Psoas muscle (tissue), 8 donors: ENCODE measurements around the gene TLR10. TPM values are rescaled to one million over a fixed set of nuclear protein-coding genes. Genes with fewer than 3 reads are reported as not detected.

Experiments used
- ATAC-seq, 4 donors: fragments of 200-7000 bp; cut with Tn5 transposase; one replicate each; pipeline ENCODE4 v1.9.1; 2020; ENCODE audit warnings: moderate library complexity in 3 of 4, mild to moderate bottlenecking in 2 of 4
- DNase-seq, 2 donors: peaks; one replicate each; pipeline ENCODE4 v3.0.0-alpha.2; 2020
- H3K27ac ChIP-seq: fragments of 200-600 bp; one replicate; pipeline ENCODE4 v1.8.0; 2022
- H3K27me3 ChIP-seq, 3 donors: fragments of 200-600 bp in 1 of 3; one replicate each; pipeline versions ENCODE4 v1.6.1 to v1.8.0; 2013 to 2022; ENCODE audit warnings: low read length in 2 of 3, mild to moderate bottlenecking in 2 of 3, moderate library complexity in 1 of 3; ENCODE audit not compliant: insufficient read depth in 3 of 3
- H3K36me3 ChIP-seq, 2 donors: fragments of 200-600 bp in 1 of 2; one replicate each; pipeline versions ENCODE4 v1.6.1 to v1.8.0; 2013 to 2022; ENCODE audit warnings: low read depth in 1 of 2, mild to moderate bottlenecking in 1 of 2, moderate library complexity in 1 of 2; ENCODE audit not compliant: insufficient read depth in 1 of 2
- H3K4me1 ChIP-seq: fragments of 200-600 bp; one replicate; pipeline ENCODE4 v1.8.0; 2022
- H3K4me3 ChIP-seq: fragments of 200-600 bp; one replicate; pipeline ENCODE4 v1.8.0; 2022; ENCODE audit warnings: mild to moderate bottlenecking
- H3K9me3 ChIP-seq: fragments of 200-600 bp; one replicate; pipeline ENCODE4 v1.8.0; 2022
- WGBS, 3 donors: extraction: QIAGEN DNeasy Blood & Tissue Kit; methylation state at CpG; one replicate each; pipeline versions ENCODE4 v1.1.6 to v1.1.7; 2013; 5-methylcytosine and 5-hydroxymethylcytosine counted together
- intact Hi-C, 2 donors: fragments of 100-400 bp; cut with DNase I; formaldehyde crosslinking; loops; one replicate each; pipeline versions ENCODE4 v1.11.0 to v1.14.2; 2022
- polyA plus RNA-seq, 3 donors: library from polyadenylated mRNA; stranded (reverse); fragments of 200-250 nt; gene quantifications; one replicate each; pipeline ENCODE4 v1.2.3, GENCODE V29; 2013
- total RNA-seq, 4 donors: library from RNA; stranded (reverse); fragmentation: NEBNext Ultra II Directional in 2 of 4; extraction: Animal tissue kit (Norgen Biotek cat#: 25700) in 2 of 4; gene quantifications; one replicate each; pipeline versions ENCODE4 v1.2.1 to v1.2.4, GENCODE V29; 2021 to 2023
- TF ChIP-seq, protein P1 (sequence below): fragments of 200-600 bp; IDR thresholded peaks from one replicate; pipeline ENCODE4 v1.8.0; 2022; ENCODE audit warnings: antibody characterized with exemption
- donor health status: healthy with polysubstance abuse.
- donor health status: DM: no; HTN: no; CAD: no; lungs with moderate emphysema.
- donor health status: Bipolar disorder and iron deficiency.
- donor health status: healthy.
- donor health status: DM: yes; HTN: yes; CAD: no.
- donor health status: DM: no; HTN: no; CAD: no.
- donor health status: DM: no; HTN: no; CAD: no.
- donor health status: DM: yes; HTN: yes; CAD: no.

The TLR10 gene
- total and polyA plus RNA-seq, 7 donors = 0.01 to 0.17 (median 0.11) TPM; not detected in 2

DNA sequence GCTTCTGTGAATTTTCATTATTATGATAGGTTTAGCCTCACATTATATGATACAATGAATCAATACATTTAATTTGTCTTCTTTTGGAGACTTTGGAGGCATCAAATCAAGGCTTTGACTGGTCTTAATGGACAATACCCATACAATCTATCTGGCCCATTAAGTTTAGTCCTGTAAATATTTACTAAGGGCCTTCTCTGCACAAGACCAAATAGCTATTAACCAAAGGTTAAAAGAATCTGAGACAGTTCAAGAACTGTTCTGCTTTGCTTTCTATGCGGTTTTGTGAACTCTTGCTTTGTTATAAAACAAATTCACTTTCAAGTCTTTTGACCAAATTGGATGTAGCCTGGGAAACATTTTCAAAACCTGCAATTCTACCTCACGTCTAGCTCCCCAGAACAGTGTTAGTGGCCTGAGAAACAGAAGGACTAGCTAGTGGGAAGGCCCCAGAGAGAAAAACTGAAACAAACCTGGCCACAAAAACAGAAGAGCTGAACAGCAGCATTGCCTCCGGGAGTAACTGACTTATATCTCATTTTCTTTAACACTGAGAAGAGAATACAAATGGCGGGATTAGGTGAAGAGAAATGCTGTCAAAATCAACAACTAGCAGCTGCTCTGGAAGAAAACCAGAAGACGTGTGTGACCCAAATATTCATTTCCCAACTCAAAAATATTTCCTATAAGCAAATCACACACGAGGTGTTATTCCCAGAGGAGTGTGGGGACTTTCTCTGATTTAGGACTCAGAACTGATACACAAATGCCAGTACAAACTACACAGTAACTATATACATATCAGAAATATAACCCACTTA, 21.3 kb upstream of the TLR10 start:
- peak overlapping the region; percentile 52 for H3K4me3 ChIP-seq
- intact Hi-C loops = no loop called here

DNA sequence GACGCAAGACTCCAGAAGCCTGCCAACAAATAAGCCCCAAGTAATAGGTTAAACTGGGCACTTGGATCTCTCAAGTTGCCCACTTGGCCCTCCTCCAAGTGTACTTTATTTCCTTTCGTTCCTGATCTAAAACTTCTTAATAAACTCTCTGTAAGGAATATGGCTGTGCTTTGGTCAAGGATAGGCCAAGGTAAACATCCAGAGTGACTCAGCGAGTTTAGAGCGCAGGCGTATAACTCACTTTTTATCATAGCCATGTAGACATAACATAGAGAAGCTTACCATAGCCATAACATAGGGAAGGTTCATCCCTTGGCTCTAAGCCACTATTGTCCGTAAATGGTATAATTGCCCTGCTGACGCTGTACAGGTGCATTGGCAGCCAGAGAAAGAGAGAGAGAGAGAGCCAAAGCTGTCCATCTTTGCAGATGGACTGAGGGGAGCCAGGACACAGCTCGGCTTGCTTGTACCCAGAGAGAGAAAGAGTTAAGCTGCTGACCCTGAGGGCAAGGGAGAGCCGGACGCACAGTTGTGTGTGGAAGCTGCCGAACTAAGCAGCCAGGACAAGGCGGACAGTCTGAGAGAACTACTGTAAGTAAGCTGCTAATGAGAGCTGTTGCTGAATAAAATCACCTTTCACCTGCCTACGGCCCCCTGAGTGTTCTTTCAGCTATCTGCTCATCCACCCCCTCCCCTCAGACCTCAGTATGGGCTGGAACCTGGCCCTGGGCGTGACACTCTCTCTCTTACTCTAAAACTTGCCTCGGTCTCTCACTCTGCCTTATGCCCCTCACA, 20.0 kb upstream of the TLR10 start:
- 84 to 95% (median 88%) methylated on average over 15 of the region's 15 CpGs for WGBS, 3 donors
- peak overlapping the region; percentile 52 for H3K4me3 ChIP-seq

More for the DNA sequence above, 21.3 kb upstream of the TLR10 start:
- DNase-seq (no peak), ATAC-seq (peak in 1 of 4 donors; percentile 56)
- H3K36me3 ChIP-seq = no peaks in the 10 kb centered on the region
- TF ChIP-seq, protein P1, sequence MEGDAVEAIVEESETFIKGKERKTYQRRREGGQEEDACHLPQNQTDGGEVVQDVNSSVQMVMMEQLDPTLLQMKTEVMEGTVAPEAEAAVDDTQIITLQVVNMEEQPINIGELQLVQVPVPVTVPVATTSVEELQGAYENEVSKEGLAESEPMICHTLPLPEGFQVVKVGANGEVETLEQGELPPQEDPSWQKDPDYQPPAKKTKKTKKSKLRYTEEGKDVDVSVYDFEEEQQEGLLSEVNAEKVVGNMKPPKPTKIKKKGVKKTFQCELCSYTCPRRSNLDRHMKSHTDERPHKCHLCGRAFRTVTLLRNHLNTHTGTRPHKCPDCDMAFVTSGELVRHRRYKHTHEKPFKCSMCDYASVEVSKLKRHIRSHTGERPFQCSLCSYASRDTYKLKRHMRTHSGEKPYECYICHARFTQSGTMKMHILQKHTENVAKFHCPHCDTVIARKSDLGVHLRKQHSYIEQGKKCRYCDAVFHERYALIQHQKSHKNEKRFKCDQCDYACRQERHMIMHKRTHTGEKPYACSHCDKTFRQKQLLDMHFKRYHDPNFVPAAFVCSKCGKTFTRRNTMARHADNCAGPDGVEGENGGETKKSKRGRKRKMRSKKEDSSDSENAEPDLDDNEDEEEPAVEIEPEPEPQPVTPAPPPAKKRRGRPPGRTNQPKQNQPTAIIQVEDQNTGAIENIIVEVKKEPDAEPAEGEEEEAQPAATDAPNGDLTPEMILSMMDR = no peak
- peaks cover 4% of the 10 kb centered on the region for H3K4me1 ChIP-seq
- no peaks in the 10 kb centered on the region for H3K9me3 ChIP-seq
- peak overlapping the region; percentile 11 for H3K27ac ChIP-seq
- 29 to 48% (median 34%) methylated on average over 6 of the region's 6 CpGs for WGBS, 3 donors
- H3K27me3 ChIP-seq = no peaks in the 10 kb centered on the region

DNA sequence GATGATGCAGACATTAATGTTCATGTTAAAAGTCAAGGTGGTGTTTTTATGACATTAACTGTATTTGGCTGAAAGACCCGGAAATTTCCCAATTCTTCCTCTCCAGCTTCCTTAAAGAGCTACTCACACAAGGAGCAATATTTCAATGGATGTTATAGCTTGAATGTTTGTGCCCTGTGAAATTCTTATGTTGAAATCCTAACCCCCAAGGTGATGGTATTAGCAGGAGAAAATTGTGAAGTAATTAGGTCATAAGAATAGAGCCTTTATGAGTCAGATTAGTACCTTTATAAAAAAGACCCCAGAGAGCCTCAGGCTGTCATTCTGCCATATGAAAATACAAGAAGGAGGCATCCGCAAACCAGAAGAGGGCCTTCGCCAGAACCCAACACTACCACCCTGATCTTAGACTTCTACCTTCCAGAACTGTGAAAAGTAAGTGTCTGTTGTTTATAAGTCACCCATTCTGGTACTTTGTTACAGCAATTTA, 18.2 kb upstream of the TLR10 start:
- Histone ChIP-seq H3K4me3 (no peak overlapping the region), H3K27ac (no peak overlapping the region), H3K4me1 (peaks cover 4% of the 10 kb centered on the region), H3K36me3 (no peaks in the 10 kb centered on the region), H3K27me3 (no peaks in the 10 kb centered on the region), H3K9me3 (no peaks in the 10 kb centered on the region)
- no peak for DNase-seq
- TF ChIP-seq, protein P1 = no peak
- intact Hi-C loops = no loop called here
- 91 to 93% (median 93%) methylated on average over 3 of the region's 3 CpGs for WGBS, 3 donors
- no peak for ATAC-seq

More for the DNA sequence above, 20.0 kb upstream of the TLR10 start:
- H3K27me3 ChIP-seq = no peaks in the 10 kb centered on the region
- no peak for DNase-seq
- H3K36me3 ChIP-seq = no peaks in the 10 kb centered on the region
- no peak for ATAC-seq
- TF ChIP-seq, protein P1 = no peak
- no peaks in the 10 kb centered on the region for H3K9me3 ChIP-seq
- no peak overlapping the region for H3K27ac ChIP-seq
- H3K4me1 ChIP-seq = peaks cover 4% of the 10 kb centered on the region
- intact Hi-C loops = no loop called here

DNA sequence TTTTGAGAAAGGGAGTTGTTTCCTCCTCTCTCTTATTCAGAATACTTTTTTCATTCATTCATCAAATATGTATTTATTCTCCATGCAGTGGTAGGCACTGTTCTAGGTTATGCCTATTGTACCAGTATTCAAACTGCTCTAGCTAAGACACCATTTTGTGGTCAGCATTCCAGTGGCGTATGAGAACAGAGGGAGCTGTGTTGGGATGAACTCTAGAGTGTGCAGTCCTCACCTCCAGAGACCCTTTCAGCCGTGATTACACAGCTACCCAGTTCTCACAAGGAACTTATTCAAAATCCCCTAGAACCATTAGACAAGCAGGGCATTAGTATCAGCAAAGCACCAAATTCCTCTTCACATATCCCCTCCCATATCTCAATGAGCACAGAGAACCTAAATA, 17.6 kb upstream of the TLR10 start:
- 91 to 98% (median 93%) methylated on average over 2 of the region's 2 CpGs for WGBS, 3 donors
- no peak for DNase-seq
- no peaks in the 10 kb centered on the region for H3K36me3 ChIP-seq
- H3K4me1 ChIP-seq = peaks cover 4% of the 10 kb centered on the region
- no peak overlapping the region for H3K4me3 ChIP-seq
- no peak for ATAC-seq
- intact Hi-C loops = no loop called here
- no peaks in the 10 kb centered on the region for H3K27me3 ChIP-seq
- no peaks in the 10 kb centered on the region for H3K9me3 ChIP-seq
- TF ChIP-seq, protein P1 = no peak
- H3K27ac ChIP-seq = no peak overlapping the region
